Measurements from ENCODE around the gene PNPLA7. TPM values are rescaled to one million over a fixed set of nuclear protein-coding genes. Genes with fewer than 3 reads are reported as not detected.
"Not testable (repeated sequence)": the region's sequence is repeated elsewhere in the genome, so short reads cannot be mapped to it uniquely, and the experiment has no call there.

The PNPLA7 gene
- total RNA-seq, 4 donors from 2014 or later, result 11.4 to 48.6 (median 27.2) TPM

DNA sequence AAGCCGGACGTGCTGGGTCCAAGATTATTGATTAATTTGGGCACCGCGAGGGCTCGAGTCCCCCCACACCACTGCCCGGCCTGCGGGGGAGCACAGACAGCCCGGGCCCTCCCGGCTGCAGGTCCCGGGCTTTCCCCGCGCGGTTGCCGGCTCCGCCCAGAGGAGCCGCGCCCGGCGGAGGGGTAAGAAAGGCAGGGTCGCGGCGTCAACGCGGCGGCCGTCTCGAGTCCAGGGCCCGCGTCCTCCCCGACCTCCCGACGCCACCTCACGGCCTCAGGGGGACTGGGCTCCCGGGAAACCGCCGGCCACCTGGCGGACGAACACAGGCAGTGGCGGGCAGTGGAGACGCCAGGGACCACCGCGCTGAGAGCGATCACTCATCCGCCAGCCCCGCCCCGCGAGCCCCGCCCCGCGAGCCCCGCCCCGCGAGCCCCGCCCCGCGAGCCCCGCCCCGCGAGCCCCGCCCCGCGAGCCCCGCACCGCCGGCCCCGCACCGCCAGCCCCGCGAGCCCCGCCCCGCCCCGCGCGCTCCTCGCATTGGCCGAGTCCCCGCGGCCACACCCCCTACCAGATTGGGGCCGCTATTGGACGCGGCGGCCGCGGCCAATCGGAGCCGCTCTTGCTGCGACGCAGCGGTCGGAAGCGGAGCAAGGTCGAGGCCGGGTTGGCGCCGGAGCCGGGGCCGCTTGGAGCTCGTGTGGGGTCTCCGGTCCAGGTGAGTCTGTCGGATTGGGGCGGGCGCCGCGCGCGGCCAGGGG is 1.2 kb upstream of the PNPLA7 start, which contains the start of gene MRPL41:
TSS of gene MRPL41 (plus strand) at position 616 of the 758 bp plus-strand sequence. CDS start 203 bp downstream, outside the sequence.
- peak within 1 kb of the TSS; percentile 78 to 98 (median 88) for H3K4me3 ChIP-seq
- DNase-seq, result peak; percentile 94 to 96 (median 95)
- no peaks in the 10 kb centered on the region for H3K27me3 ChIP-seq
- TF ChIP-seq CTCF (IDR thresholded peaks at IDR 0.05) (peak; percentile 40 to 73 (median 55)), POLR2A (IDR thresholded peaks at IDR 0.05) (peak; percentile 81 to 90)
- H3K9me3 ChIP-seq, result no peaks in the 10 kb centered on the region
- H3K36me3 ChIP-seq, result peaks cover 0 to 24% (median 0%) of the 10 kb centered on the region in 3 donors
- H3K4me1 ChIP-seq, result peaks cover 0 to 21% (median 5%) of the 10 kb centered on the region in 4 donors
- peak within 1 kb of the TSS; percentile 91 to 98 (median 94) for H3K27ac ChIP-seq

DNA sequence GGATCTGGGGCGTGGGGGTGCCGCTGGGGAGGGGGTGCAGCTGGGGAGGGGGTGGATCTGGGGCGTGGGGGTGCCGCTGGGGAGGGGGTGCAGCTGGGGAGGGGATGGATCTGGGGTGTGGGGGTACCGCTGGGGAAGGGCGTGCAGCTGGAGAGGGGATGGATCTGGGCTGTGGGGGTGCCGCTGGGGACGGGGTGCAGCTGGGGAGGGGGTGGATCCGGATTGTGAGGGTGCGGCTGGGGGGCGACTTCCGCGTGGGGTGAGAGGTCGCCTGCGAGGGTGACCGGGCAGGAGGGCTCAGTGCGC is 709 bp upstream of the PNPLA7 start:
- peak overlapping the region; percentile 78 to 98 (median 88) for H3K4me3 ChIP-seq
- H3K27ac ChIP-seq, result peak overlapping the region; percentile 88 to 98 (median 94)
- not testable (repeated sequence) for H3K27me3 ChIP-seq, DNase-seq, H3K9me3 ChIP-seq
- peaks cover 0 to 24% (median 0%) of the 10 kb centered on the region in 3 donors for H3K36me3 ChIP-seq
- H3K4me1 ChIP-seq, result peaks cover 0 to 17% (median 5%) of the 10 kb centered on the region in 4 donors

- H3K4me3 ChIP-seq, result no peak overlapping the region
- H3K9me3 ChIP-seq, result no peaks in the 10 kb centered on the region
- no peak overlapping the region for H3K27ac ChIP-seq
- no peaks in the 10 kb centered on the region for H3K27me3 ChIP-seq
- no peak for DNase-seq
- TF ChIP-seq CTCF (IDR thresholded peaks at IDR 0.05) (no peak), POLR2A (IDR thresholded peaks at IDR 0.05) (no peak)
- peaks cover 0 to 6% (median 0%) of the 10 kb centered on the region in 3 donors for H3K36me3 ChIP-seq
- H3K4me1 ChIP-seq, result peaks cover 0 to 15% (median 5%) of the 10 kb centered on the region in 4 donors
These were observed 2.3 kb downstream of the PNPLA7 start for GRCh38 chr9:137547687-137548543.

DNA sequence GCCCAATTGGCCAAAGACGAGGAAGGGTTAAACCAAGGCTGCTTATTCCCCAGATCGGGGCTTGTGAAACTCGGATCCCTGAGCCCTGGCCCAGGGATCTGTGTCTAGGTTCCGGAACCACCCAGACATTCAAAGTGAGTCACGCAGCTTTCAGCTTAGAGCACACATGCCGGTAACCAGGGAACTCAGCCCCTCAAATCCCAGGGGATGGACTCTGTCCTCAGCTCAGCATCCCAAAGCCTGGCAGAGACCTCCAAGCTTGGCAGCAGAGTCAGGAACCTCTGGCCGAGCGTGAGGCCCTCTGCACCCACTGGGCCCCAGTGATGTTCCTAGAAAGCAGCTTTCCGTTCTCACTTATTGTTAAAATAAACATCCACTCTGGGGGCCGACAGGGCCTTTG is 5.1 kb downstream of the PNPLA7 start:
- no peak overlapping the region for H3K4me3 ChIP-seq
- H3K4me1 ChIP-seq, result peaks cover 0 to 7% (median 2%) of the 10 kb centered on the region in 4 donors
- TF ChIP-seq CTCF (IDR thresholded peaks at IDR 0.05) (no peak), POLR2A (IDR thresholded peaks at IDR 0.05) (no peak)
- peaks cover 0 to 27% (median 0%) of the 10 kb centered on the region in 3 donors for H3K36me3 ChIP-seq
- peak overlapping the region in 3 of 4 donors; percentile 5 to 48 (median 44) for H3K27ac ChIP-seq
- no peaks in the 10 kb centered on the region for H3K9me3 ChIP-seq
- H3K27me3 ChIP-seq, result no peaks in the 10 kb centered on the region
- no peak for DNase-seq

- H3K4me1 ChIP-seq, result no peaks in the 10 kb centered on the region
- H3K9me3 ChIP-seq, result no peaks in the 10 kb centered on the region
- H3K27ac ChIP-seq, result peak overlapping the region in 3 of 4 donors; percentile 5 to 65 (median 48)
- H3K4me3 ChIP-seq, result no peak overlapping the region
- TF ChIP-seq CTCF (IDR thresholded peaks at IDR 0.05) (no peak), POLR2A (IDR thresholded peaks at IDR 0.05) (no peak)
- no peaks in the 10 kb centered on the region for H3K27me3 ChIP-seq
- no peak for DNase-seq
- peaks cover 0 to 31% (median 0%) of the 10 kb centered on the region in 3 donors for H3K36me3 ChIP-seq
These were observed 5.9 kb downstream of the PNPLA7 start for GRCh38 chr9:137544176-137544760.
